Limb (tissue), 2 donors: Measurements from ENCODE around the gene ADM2.
"Not testable (repeated sequence)": the region's sequence is repeated elsewhere in the genome, so short reads cannot be mapped to it uniquely, and the experiment has no call there.

Source experiments
- DNase-seq, 2 donors: peaks; one replicate each; pipeline ENCODE4 v3.0.0-alpha.2; 2016; ENCODE audit errors: extremely low spot score in 2 of 2

The ADM2 gene

GRCh38 chr22:50481440-50482106 is at the start of gene ADM2:
ADM2 (plus strand) TSS chr22:50481543; CDS start chr22:50481848, 305 bp downstream.
- DNase-seq = peak in 1 of 2 donors; percentile 61

GRCh38 chr22:50432131-50432876 is 49.0 kb upstream of the ADM2 start:
- DNase-seq = no peak

DNA sequence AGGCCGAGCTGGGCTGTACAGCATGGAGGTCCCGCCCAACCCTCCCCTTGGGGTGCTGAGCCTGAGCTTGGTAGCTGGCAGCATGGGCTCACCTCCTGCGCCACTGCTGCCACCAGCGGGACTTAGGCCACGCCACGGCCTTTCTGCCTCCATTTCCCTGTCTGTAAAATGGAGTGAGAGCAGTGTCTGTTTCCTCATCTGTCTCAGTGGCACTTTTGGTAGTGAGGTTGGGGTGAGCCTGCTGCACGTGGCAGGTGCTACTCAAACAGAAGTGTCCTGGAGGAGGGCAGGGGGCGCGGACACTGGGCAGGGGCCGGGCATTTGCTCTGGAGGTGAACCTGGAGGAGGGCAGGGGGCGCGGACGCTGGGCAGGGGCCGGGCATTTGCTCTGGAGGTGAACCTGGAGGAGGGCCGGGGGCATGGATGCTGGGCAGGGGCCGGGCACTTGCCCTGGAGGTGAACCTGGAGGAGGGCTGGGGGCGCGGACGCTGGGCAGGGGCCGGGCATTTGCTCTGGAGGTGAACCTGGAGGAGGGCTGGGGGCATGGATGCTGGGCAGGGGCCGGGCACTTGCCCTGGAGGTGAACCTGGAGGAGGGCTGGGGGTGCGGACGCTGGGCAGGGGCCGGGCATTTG is 48.3 kb upstream of the ADM2 start:
- DNase-seq = not testable (repeated sequence)

DNA sequence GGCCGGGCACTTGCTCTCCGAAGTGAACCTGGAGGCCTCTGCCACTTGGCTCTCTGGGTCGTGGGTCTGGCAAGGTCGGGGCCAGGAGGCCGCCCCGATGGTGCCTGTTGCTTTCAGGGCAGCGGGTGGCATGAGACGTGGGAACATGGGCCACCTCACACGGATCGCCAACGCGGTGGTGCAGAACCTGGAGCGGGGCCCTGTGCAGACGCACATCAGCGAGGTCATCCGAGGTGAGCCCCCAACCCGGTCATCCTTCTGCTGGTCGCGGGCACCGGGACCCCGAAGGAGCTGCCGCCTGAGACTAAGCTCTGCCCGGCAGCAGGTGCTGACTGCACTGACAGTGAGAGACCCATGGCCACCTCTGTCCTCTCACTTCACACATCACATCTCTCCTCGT is 46.5 kb upstream of the ADM2 start:
- no peak for DNase-seq

- no peak for DNase-seq
Measured at GRCh38 chr22:50435291-50436014, 45.9 kb upstream of the ADM2 start.

DNA sequence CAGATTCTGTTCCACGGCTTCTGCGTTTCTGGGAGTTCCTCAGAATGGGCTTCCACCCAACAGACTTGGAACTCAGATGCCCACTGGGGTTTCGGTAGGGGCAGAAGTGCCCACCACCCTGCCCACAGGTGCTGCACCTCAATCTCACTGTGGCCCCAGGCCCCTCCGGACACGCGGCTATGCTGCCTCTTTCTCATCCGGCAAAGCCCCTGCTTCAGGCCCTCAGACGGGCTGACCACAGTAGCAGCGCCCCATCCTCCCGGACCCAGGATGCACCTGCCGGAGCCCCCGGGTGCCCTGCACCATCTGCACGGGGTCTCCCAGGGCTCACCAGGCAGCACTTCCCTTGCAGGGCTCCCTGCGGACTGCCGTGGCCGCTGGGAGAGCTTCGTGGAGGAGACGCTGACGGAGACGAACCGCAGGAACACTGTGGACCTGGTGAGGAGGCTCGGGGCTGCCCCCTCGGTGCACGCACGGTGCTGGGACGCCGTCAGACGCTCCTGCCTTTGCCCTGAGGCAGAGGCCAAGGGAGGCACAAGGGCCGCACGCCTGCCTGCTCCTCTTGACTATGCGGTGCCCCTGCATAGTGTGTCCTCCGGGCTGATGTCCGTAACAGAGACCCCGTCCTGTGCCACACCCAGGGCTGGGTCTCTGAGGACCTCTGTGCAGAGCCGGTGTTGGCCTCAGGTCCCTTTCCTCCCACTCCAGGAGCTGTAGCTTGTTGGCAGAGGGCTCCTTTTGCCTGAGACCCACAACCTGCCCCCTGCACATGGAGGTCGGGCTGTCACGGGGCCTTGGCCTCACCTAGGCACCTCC is 45.1 kb upstream of the ADM2 start:
- DNase-seq = no peak

DNA sequence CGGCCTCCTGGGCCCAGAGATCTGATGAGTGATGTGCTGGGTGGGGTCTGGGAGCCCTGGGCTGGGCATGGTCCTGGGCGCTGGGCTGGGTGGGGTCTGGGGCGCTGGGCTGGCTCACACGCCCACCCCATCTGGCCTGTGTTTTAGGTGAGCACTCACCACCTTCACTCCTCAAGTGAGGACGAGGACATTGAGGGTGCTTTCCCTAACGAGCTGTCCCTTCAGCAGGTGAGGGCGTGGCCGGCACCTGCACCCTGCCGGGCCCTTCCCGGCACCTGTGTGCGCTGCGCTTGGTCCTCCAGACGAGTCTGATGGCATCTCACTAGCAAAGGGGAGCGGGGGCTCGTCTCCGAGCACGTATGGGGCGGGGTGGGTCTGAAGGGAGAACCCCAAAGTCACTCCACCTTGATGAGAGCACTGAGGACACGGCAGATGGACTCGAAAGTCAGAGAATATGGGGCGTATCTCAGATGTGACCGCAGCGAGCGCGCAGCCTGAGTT is 44.5 kb upstream of the ADM2 start:
- DNase-seq = no peak

DNA sequence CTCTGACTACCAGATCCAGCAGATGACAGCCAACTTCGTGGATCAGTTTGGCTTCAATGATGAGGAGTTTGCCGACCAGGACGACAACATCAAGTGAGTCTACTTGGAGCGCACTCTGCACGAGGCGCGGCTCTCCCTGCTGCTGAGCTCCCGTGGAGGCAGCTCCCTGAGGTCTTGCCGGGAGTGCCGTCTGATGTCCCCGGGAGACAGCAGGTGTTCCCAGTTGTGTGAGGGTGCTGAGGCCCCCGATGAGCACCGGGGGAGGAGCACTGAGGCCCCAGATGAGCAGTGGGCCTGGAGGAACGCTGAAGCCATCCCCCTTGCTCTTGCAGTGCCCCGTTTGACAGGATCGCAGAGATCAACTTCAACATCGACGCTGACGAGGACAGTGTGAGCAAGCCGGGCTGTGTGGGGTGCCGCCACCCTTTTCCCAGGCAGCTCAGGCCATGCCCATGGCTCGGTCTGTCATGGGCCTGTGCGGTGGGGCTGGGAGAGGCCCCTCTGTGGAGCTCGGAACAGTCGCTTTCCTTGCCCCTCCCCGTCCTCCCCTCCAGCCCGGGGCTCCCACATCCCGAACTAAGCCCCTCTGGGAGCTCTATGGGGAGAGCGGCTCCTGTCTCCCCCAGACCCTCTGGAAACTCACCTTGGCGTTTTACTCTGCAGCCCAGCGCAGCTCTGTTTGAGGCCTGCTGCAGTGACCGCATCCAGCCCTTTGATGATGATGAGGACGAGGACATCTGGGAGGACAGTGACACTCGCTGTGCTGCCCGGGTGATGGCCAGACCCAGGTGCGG is 43.6 kb upstream of the ADM2 start:
- DNase-seq = no peak

DNA sequence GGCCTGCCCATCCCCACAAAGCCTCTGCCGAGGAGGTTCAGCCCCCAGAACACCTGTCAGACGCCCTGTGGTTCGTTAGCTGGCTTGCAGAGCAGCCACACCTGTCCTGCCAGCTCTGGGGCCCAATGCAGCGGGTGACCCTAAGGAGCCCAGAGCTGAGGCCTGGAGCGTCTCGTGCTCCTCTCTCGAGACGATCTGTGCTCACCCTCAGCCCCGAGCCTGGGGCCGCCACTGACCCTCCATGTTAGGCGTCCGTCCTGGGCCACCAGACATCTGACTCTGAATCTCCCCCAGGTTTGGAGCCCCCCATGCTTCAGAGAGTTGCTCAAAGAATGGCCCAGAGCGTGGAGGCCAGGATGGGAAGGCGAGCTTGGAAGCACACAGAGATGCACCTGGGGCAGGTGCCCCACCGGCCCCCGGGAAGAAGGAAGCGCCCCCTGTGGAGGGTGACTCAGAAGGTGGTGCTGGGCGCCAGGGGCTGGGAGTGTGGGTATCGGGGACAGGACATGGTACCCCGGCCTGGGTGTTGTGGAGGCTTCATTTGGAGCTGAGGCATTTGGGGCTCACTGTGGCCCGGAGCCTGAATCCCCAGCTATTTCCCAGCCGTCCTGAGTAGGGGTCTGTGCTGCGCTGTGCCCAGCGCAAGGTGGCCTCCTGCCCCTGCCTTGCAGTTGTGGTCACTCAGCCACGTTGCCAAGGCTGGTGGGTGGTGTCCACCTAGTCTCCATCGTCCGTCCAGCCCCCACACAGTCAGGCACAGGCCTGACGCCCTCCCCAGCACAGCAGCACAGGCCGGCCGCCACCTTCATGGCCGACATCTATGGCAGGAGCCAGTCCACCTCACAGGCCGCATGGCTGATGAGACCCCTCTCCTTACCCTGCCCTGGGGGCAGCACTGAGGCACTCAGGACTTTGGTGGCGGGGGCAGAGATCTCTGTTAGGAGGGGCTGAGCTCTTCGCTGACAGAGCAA is 42.8 kb upstream of the ADM2 start:
- no peak for DNase-seq

DNA sequence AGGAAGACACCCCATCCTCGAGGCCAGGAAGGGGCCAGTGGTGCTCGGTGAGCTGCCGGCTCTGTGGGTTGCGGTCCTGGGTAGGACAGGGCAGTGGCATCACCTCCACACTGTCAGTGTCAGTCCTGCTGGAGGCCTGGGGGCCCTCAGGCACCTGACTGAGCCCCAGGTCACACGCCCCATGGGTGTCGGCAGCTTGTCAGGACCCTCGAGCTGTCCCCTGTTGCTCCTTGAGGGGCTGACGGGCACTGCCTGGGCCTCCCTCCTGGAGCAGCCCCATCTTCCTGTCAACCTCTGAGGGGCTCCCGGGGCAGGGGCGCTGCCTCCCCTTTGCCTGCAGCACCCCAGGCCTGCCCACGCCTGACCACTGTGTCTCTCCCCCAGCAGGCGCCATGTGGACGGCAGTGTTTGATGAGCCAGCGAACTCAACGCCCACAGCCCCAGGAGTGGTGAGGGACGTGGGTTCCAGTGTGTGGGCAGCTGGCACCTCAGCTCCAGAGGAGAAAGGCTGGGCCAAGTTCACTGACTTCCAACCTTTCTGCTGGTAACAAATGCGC is 42.0 kb upstream of the ADM2 start:
- no peak for DNase-seq

GRCh38 chr22:50439871-50440331 is 41.4 kb upstream of the ADM2 start:
- no peak for DNase-seq

DNA sequence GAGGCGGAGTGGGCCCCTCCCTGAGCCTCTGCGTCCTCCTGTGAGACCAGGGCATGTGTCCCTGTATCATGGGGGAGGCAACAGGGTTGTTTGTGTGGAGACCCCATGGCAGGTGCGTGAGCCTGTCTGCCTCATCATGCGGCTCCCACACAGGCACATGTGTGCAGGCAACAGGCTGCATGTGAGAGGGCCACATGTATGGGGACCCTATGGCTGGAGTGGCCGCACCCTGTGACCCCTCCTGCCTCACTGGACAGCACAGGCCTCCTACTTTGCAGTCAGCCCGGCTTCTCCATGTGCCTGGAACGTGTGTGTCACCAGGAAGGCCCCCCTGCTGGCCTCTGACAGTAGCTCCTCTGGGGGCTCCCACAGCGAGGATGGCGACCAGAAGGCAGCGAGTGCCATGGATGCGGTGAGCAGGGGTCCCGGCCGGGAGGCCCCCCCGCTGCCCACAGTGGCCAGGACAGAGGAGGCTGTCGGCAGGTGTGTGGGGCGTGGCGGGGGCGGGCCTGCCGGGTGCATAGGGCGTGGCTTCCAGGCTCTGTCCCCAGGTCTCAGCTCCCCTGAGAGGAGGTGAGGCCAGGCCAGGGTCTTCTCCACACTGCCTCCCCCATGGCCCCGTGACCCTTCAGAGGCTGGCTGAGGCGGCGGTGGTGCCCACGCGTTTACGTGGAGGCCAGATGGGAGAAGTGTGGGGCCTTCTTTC is 40.6 kb upstream of the ADM2 start:
- DNase-seq = no peak

DNA sequence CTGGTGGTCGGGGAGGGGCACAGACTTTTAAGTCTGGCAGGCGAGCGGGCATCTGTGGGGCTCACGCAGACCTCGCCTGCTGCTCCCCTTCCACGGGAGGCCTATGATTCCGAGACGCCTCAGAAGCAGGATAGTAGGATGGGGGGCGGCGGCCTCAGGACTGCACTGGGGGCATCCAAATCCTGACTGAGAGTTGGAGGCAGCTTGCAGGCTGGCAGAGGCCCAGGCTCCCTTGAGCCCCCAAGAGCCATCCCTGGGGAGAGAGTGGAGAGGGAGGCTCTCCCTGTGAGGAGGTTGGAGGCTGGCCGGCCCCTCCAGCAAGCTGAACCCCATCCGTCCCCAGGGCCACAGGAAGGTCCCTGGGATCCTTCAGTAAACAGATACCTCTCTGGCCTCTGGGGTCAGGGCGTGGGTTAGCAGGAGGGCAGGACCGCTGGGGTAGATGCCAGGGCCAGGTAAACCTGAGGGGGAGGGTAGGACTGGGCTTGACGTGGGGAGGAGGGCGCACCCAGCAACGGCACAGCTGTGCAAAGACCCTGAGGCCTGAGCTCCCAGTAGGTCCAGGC is 39.8 kb upstream of the ADM2 start:
- no peak for DNase-seq

DNA sequence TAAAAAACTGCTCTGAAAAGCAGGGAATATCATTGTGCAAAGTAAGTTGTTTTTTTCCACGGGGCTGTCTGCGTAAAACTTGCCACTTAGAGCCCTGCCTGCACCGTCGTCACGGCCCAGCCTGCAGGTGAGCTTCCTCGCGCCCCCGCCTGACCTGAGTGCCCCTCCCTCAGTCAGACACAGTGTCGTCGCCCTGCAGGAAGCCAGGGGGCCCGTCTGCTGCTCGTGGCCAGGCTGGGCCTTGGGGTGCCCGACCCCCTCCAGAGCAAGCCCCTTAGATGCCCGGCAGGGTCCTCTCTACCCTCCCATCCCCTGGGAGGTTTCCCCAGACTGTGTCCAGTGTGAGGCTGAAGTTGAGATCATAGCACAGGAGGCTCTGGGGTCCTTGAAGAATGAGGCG is 38.1 kb upstream of the ADM2 start:
- no peak for DNase-seq

DNA sequence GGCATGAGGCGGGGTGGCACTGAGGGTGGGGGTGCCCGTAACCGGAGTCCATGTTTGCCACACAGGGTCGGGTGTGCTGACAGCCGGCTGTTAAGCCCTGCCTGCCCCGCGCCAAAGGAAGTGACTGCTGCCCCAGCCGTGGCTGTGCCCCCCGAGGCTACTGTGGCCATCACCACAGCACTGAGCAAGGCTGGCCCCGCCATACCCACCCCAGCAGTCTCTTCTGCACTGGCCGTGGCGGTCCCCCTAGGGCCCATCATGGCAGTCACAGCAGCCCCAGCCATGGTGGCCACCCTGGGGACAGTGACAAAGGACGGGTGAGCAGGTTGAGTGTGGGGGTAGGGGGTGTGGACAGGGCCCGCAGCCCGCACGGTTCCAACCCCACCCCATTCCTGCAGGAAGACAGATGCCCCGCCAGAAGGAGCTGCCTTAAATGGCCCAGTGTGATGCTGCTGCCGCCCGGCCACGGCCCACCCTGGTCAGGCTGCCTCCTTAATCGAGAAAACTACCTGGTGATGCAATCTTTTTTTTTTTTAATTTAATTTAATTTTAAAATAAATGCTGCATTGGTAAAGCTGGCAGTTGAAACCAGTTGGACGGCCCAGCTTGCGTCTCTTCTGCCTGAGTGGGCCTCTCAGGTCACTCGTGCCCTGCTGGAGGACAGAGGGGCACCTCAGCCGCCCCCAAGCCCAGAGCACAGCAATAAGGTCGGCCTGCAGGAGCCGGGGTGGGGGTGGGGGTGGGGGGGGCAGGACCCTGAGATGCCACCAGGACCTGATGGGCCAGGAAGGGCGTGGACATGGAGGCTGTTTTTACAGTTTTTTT is 37.3 kb upstream of the ADM2 start:
- DNase-seq = no peak

- no peak for DNase-seq
Measured at GRCh38 chr22:50444663-50445062, 36.7 kb upstream of the ADM2 start.
